K562 (cell line): ENCODE data around the gene GLI3. TPM values are rescaled to one million over a fixed set of nuclear protein-coding genes. Genes with fewer than 3 reads are reported as not detected.

Experiments
- ATAC-seq: fragments of 200-7000 bp; cut with Tn5 transposase; 3 replicates; pipeline ENCODE4 v1.9.1; 2020; ENCODE audit warnings: moderate library complexity
- BruUV-seq: library from RNA; stranded (reverse); fragments of 400-500 nt; replicated peaks from 2 replicates; lab custom pipeline; 2021; lab: Mats Ljungman, UMichigan
- CTCF ChIA-PET: fragments of 300-600 bp; formaldehyde crosslinking; extraction: SDS; loops from one replicate; lab custom pipeline; 2021; ENCODE audit warnings: low intra/inter-chr PET ratio; lab: Yijun Ruan, JAX
- POLR2A ChIA-PET: fragments of 300-600, 350-650 bp; sonication (Branson Sonifier 250); formaldehyde crosslinking; extraction: SDS; loops from one replicate; lab custom pipeline; 2021; ENCODE audit warnings: antibody characterized with exemption, inconsistent platforms; lab: Yijun Ruan, JAX
- DNase-seq, 4 experiments: peaks; one replicate each; pipeline versions ENCODE4 v3.0.0 to v3.0.0-alpha.2; 2011 to 2018; ENCODE audit warnings: low spot score in 3 of 4, mixed read lengths in 3 of 4; ENCODE audit errors: extremely low read depth in 1 of 4
- FAIRE-seq: peaks from 2 replicates; lab custom pipeline; 2011; peaks lifted over from hg19 to GRCh38; lab: Jason Lieb, UNC
- H2AFZ ChIP-seq: 2 replicates; pipeline ENCODE4 v1.6.0; 2011; ENCODE audit warnings: low read depth, low read length, control low read depth, inconsistent platforms
- H3K27ac ChIP-seq: fragments of 200-600 bp; 3 replicates; pipeline ENCODE4 v1.8.0; 2011; ENCODE audit warnings: low read depth, mild to moderate bottlenecking, control low read depth, inconsistent platforms, low read length, moderate library complexity, mixed read lengths; ENCODE audit errors: extremely low read depth
- H3K27me3 ChIP-seq, 2 experiments: fragments of 300-600 bp in 1 of 2; 2 replicates in 1 of 2; 3 replicates in 1 of 2; pipeline versions ENCODE4 v1.6.0 to v1.8.0; 2011; ENCODE audit warnings: inconsistent platforms in 2 of 2, low read length in 2 of 2, mild to moderate bottlenecking in 1 of 2, mixed read lengths in 1 of 2, moderate library complexity in 1 of 2; ENCODE audit not compliant: control insufficient read depth in 2 of 2, insufficient read depth in 2 of 2
- H3K36me3 ChIP-seq: fragments of 300-600 bp; 3 replicates; pipeline ENCODE4 v1.8.0; 2011; ENCODE audit warnings: mild to moderate bottlenecking, low read length, inconsistent platforms; ENCODE audit not compliant: control insufficient read depth, insufficient read depth
- H3K4me1 ChIP-seq, 2 experiments: fragments of 200-600 bp in 1 of 2; replicated peaks in 1 of 2; 2 replicates in 1 of 2; 3 replicates in 1 of 2; pipeline versions ENCODE4 v1.5.1 to v1.8.0; 2011; ENCODE audit warnings: inconsistent platforms in 2 of 2, low read length in 2 of 2, mild to moderate bottlenecking in 1 of 2, mixed read lengths in 1 of 2, moderate library complexity in 1 of 2; ENCODE audit not compliant: control insufficient read depth in 2 of 2, insufficient read depth in 2 of 2
- H3K4me2 ChIP-seq: 2 replicates; pipeline ENCODE4 v1.6.1; 2011; ENCODE audit warnings: low read length, control low read depth, inconsistent platforms, mixed read lengths; ENCODE audit not compliant: insufficient read depth
- H3K4me3 ChIP-seq: fragments of 200-600 bp; sonication (generic), shearing (Covaris generic); 2 replicates; pipeline ENCODE4 v1.5.1; 2016; ENCODE audit warnings: control low read depth, inconsistent platforms
- H3K79me2 ChIP-seq: fragments of 200-600 bp; 3 replicates; pipeline ENCODE4 v1.8.0; 2011; ENCODE audit warnings: low read length, inconsistent platforms; ENCODE audit not compliant: control insufficient read depth, insufficient read depth
- H3K9ac ChIP-seq, 2 experiments: 2 replicates each; pipeline versions ENCODE4 v1.6.0 to v1.6.1; 2011; ENCODE audit warnings: low read depth in 2 of 2, low read length in 2 of 2, control low read depth in 1 of 2, inconsistent platforms in 1 of 2, mild to moderate bottlenecking in 1 of 2, mixed read lengths in 1 of 2; ENCODE audit not compliant: insufficient read depth in 1 of 2
- H3K9me1 ChIP-seq: one replicate; pipeline ENCODE4 v1.6.0; 2011; ENCODE audit warnings: inconsistent platforms, mild to moderate bottlenecking, low read length, moderate library complexity; ENCODE audit not compliant: control insufficient read depth, insufficient read depth
- H3K9me3 ChIP-seq: replicated peaks from 2 replicates; pipeline ENCODE4 v1.5.1; 2011; ENCODE audit warnings: low read depth, low read length, inconsistent platforms; ENCODE audit not compliant: control insufficient read depth, insufficient read depth
- H4K20me1 ChIP-seq: replicated peaks from 2 replicates; pipeline ENCODE4 v1.6.1; 2011; ENCODE audit warnings: low read length, inconsistent platforms, mixed read lengths; ENCODE audit not compliant: control insufficient read depth, insufficient read depth
- MEF2D ChIP-seq: conservative IDR thresholded peaks from 2 replicates; pipeline ENCODE4 v1.6.1; 2016; ENCODE audit warnings: low read depth, missing genetic modification characterization, missing compliant biosample characterization
- RBM39 ChIP-seq: fragments of 200-400 bp; formaldehyde crosslinking; optimal IDR thresholded peaks from 2 replicates; pipeline ENCODE3; 2018; ENCODE audit warnings: low read depth, low read length
- STAT5B ChIP-seq: fragments of 250-450 bp; sonication (Bioruptor Pico); IDR thresholded peaks from 2 replicates; pipeline ENCODE4 v1.8.0; 2021; ENCODE audit warnings: mild to moderate bottlenecking, inconsistent platforms
- WGBS: fragments of 100-300 bp; shearing (Covaris generic); methylation state at CpG from one replicate; pipeline ENCODE4 v1.1.6; 2016; ENCODE audit warnings: low coverage, mixed read lengths; ENCODE audit not compliant: insufficient coverage; ENCODE audit errors: missing lambda C conversion rate; 5-methylcytosine and 5-hydroxymethylcytosine counted together
- in situ Hi-C: fragments of 300-500 bp; cut with MboI; formaldehyde crosslinking; loops from 4 replicates; pipeline ENCODE4 v1.15.0; 2018; ENCODE audit warnings: inconsistent platforms, mixed read lengths
- intact Hi-C: fragments of 100-400 bp; cut with micrococcal nuclease; formaldehyde crosslinking; loops from 2 replicates; pipeline ENCODE4 v1.14.2; 2022
- polyA plus RNA-seq, 8 experiments: library from polyadenylated mRNA; depleted of rRNA in 4 of 8; stranded (reverse) in 5 of 8; unstranded in 3 of 8; fragments of >200 nt; fragmentation: Nextera tagmentation in 2 of 8; fragmentation: Illumina TruSeq in 1 of 8; extraction: Ambion mirVana in 2 of 8; extraction: Trizol in 1 of 8; gene quantifications; 2 replicates each; pipeline versions ENCODE4 v1.2.1 to v1.2.3, GENCODE V29; 2011 to 2014; ENCODE audit warnings: inconsistent platforms in 1 of 8, missing spikeins in 1 of 8
- total RNA-seq, 7 experiments: library from RNA; depleted of rRNA in 6 of 7; stranded (reverse); fragments of >200 nt in 6 of 7; fragmentation: Illumina TruSeq in 2 of 7; extraction: Trizol in 2 of 7; gene quantifications; 2 replicates each; pipeline versions ENCODE4 v1.2.1 to v1.2.3, GENCODE V29; 2011 to 2021; ENCODE audit warnings: low replicate concordance in 1 of 7
- TF ChIP-seq, protein P1 (sequence below): fragments of 450-650 bp; IDR thresholded peaks from 2 replicates; pipeline ENCODE4 v1.6.1; 2017; ENCODE audit warnings: mild to moderate bottlenecking, moderate library complexity
- TF ChIP-seq, protein P2 (sequence below): sonication (generic); formaldehyde crosslinking; IDR thresholded peaks from 2 replicates; pipeline ENCODE4 v1.8.0; 2022; ENCODE audit warnings: mild to moderate bottlenecking, low read depth, missing genetic modification reagents

The GLI3 gene
- total and polyA plus RNA-seq, 9 of the 15 experiments (the other 6 are each of a cell fraction or from before 2014, with no cell fraction given) = 0.01 to 0.18 (median 0.07) TPM; not detected in 6

DNA sequence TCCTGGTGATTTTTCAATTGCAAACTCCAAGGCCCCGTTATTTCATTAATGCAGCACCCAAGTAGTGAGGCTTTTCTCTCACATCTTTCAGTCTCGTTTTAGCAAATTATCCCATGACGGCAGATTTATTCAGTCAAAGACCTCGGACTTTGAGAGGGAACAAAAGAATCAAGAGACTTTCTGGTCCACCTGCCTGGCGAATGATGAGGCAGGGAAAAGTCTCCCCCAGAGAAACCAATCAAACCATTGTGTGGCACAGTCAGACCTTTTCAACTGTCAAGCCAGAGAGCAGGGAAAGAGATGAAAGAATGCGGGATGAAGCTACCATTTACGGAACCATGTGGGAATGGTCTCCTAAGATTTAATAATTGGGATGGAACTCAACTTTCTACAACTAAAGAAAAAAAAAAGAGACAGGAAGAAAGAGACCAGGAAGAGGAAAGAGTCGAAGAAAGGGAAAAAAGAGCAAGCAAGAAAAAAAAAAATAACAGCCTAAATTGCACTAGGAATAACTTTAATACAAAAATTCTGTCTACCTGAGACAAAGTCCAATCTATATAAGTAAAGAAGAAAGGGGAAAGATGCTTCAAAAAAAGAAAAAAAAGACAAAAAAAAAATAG is 22.8 kb downstream of the GLI3 start (continued):
- TF ChIP-seq, protein P1, sequence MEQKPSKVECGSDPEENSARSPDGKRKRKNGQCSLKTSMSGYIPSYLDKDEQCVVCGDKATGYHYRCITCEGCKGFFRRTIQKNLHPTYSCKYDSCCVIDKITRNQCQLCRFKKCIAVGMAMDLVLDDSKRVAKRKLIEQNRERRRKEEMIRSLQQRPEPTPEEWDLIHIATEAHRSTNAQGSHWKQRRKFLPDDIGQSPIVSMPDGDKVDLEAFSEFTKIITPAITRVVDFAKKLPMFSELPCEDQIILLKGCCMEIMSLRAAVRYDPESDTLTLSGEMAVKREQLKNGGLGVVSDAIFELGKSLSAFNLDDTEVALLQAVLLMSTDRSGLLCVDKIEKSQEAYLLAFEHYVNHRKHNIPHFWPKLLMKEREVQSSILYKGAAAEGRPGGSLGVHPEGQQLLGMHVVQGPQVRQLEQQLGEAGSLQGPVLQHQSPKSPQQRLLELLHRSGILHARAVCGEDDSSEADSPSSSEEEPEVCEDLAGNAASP = no peak
- TF ChIP-seq RBM39 = no peak

DNA sequence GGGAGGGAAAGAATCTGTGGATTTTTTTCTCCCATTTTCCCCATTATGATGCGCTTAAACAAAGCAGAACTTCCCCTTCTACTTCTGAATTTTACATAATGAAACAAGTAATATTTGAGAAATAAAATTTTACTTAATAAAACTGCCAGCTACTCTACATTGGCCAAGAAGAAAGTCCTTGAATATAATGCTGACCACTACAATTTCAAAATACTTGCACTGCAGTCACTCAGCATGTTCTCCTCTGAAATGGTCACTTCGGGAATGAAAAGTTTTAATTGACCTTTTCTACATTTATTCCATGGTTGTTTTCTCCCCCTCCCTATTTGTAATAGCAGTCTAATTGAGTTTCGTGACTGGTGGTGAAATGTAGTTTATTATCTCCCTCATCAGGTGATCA is 23.9 kb downstream of the GLI3 start:
- no TSS peak for BruUV-seq
- CTCF ChIA-PET = no interaction called here
- no peak for DNase-seq
- no peak for ATAC-seq
- Histone ChIP-seq H3K4me3 (no peak overlapping the region), H3K27me3 (peaks cover 0 to 2% of the 10 kb centered on the region in 2 experiments; a peak in 1 of 5 replicates), H3K9me3 (no peaks in the 10 kb centered on the region), H2AFZ (no peak overlapping the region), H3K4me2 (no peak overlapping the region), H3K9me1 (no peaks in the 10 kb centered on the region), H3K79me2 (no peaks in the 10 kb centered on the region), H3K9ac (no peak overlapping the region), H4K20me1 (no peaks in the 10 kb centered on the region), H3K4me1 (no peaks in the 10 kb centered on the region), H3K36me3 (no peaks in the 10 kb centered on the region), H3K27ac (no peak overlapping the region)
- intact Hi-C loops = no loop called here
- POLR2A ChIA-PET = no interaction called here
- in situ Hi-C loops = no loop called here
- TF ChIP-seq, protein P2, sequence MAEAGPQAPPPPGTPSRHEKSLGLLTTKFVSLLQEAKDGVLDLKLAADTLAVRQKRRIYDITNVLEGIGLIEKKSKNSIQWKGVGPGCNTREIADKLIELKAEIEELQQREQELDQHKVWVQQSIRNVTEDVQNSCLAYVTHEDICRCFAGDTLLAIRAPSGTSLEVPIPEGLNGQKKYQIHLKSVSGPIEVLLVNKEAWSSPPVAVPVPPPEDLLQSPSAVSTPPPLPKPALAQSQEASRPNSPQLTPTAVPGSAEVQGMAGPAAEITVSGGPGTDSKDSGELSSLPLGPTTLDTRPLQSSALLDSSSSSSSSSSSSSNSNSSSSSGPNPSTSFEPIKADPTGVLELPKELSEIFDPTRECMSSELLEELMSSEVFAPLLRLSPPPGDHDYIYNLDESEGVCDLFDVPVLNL (CRISPR knock-in tag) = no peak
- TF ChIP-seq STAT5B (CRISPR knock-in tag) (no peak), MEF2D (tag) (no peak)
- 6% methylated on average over 3 of the region's 3 CpGs for WGBS
- no peak for FAIRE-seq
